Caco-2 (cell line): ENCODE results near the gene SH3BGRL2. TPM values are rescaled to one million over a fixed set of nuclear protein-coding genes. Genes with fewer than 3 reads are reported as not detected.

Source experiments
- BruUV-seq: library from RNA; stranded (reverse); fragments of 400-500 nt; replicated peaks from 2 replicates; lab custom pipeline; 2021; lab: Mats Ljungman, UMichigan
- CTCF ChIA-PET: fragments of 300-600 bp; sonication (Branson Sonifier 250); formaldehyde crosslinking; loops from one replicate; lab custom pipeline; 2022; ENCODE audit warnings: antibody characterized with exemption; lab: Charles Lee
- POLR2A ChIA-PET: fragments of 300-600 bp; sonication (Branson Sonifier 250); formaldehyde crosslinking; loops from one replicate; lab custom pipeline; 2022; ENCODE audit warnings: antibody characterized with exemption; lab: Charles Lee
- DNase-seq, 2 experiments: peaks; one replicate each; pipeline versions ENCODE4 v3.0.0 to v3.0.0-alpha.2; 2020 to 2022
- H3K27me3 ChIP-seq: replicated peaks from 2 replicates; pipeline ENCODE4 v1.6.0; 2011; ENCODE audit warnings: low read length; ENCODE audit not compliant: control insufficient read depth, insufficient read depth
- H3K36me3 ChIP-seq: 2 replicates; pipeline ENCODE4 v1.5.1; 2011; ENCODE audit warnings: low read length; ENCODE audit not compliant: control insufficient read depth, insufficient read depth
- H3K4me1 ChIP-seq: fragments of 250-450 bp; sonication (Bioruptor Pico); 2 replicates; pipeline ENCODE4 v1.5.1; 2020; ENCODE audit warnings: mild to moderate bottlenecking
- H3K4me3 ChIP-seq: 2 replicates; pipeline ENCODE4 v1.5.1; 2011; ENCODE audit warnings: low read depth, mild to moderate bottlenecking, control low read depth, low read length
- H3K9me3 ChIP-seq: fragments of 250-450 bp; sonication (Bioruptor Pico); 2 replicates; pipeline ENCODE4 v1.5.1; 2020; ENCODE audit warnings: mild to moderate bottlenecking, moderate library complexity
- H3K27ac Mint-ChIP-seq: one replicate; pipeline ENCODE4 v1.8.0; 2022; ENCODE audit warnings: mixed read lengths; ENCODE audit not compliant: unreplicated experiment
- H3K27me3 Mint-ChIP-seq: one replicate; pipeline ENCODE4 v1.8.0; 2022; ENCODE audit warnings: mixed read lengths; ENCODE audit not compliant: insufficient read depth, unreplicated experiment
- H3K36me3 Mint-ChIP-seq: one replicate; pipeline ENCODE4 v1.8.0; 2022; ENCODE audit warnings: mild to moderate bottlenecking, mixed read lengths; ENCODE audit not compliant: insufficient read depth, unreplicated experiment
- H3K4me1 Mint-ChIP-seq: one replicate; pipeline ENCODE4 v1.8.0; 2022; ENCODE audit warnings: low read depth, mixed read lengths; ENCODE audit not compliant: unreplicated experiment
- H3K4me3 Mint-ChIP-seq: one replicate; pipeline ENCODE4 v1.8.0; 2022; ENCODE audit warnings: mild to moderate bottlenecking, moderate library complexity, mixed read lengths; ENCODE audit not compliant: unreplicated experiment
- H3K9me3 Mint-ChIP-seq: one replicate; pipeline ENCODE4 v1.8.0; 2022; ENCODE audit warnings: mixed read lengths; ENCODE audit not compliant: unreplicated experiment
- intact Hi-C: fragments of 100-400 bp; cut with micrococcal nuclease; formaldehyde crosslinking; loops from one replicate; pipeline ENCODE4 v1.10.0; 2022; ENCODE audit not compliant: unreplicated experiment
- total RNA-seq: library from RNA; stranded (reverse); gene quantifications from 2 replicates; pipeline ENCODE4 v1.2.3, GENCODE V29; 2022
- TF ChIP-seq, protein P1 (sequence below), 2 experiments: fragments of 200-600 bp in 1 of 2; IDR thresholded peaks; 1 replicate in 1 of 2; 2 replicates in 1 of 2; pipeline versions ENCODE4 v1.5.1 to v1.8.0; 2011 to 2022; ENCODE audit warnings: antibody characterized with exemption in 1 of 2, control low read depth in 1 of 2, inconsistent platforms in 1 of 2, low read depth in 1 of 2, low read length in 1 of 2, mild to moderate bottlenecking in 1 of 2, moderate library complexity in 1 of 2; ENCODE audit not compliant: insufficient read depth in 1 of 2, severe bottlenecking in 1 of 2, unreplicated experiment in 1 of 2

Gene SH3BGRL2
- total RNA-seq, 1 experiment from 2014 or later: 102 TPM

DNA sequence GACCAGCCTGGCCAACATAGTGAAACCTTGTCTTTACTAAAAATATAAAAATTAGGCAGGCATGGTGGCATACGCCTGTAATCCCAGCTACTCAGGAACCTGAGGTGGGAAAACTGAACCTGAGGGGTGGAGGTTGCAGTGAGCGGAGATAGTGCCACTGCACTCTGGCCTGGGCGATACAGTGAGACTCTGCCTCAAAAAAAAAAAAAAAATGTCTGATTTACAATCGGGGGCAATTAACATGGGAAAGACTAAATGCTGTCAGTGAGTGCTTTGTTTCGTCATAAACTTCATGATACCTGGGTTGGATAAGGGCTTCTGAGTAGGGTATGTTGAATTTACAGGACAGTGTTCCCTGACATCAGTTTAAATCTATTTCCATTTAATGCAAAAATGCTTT lies 8.0 kb upstream of the SH3BGRL2 start:
- Histone ChIP-seq H3K4me1 (peaks cover 13% of the 10 kb centered on the region), H3K9me3 (no peaks in the 10 kb centered on the region), H3K36me3 (no peaks in the 10 kb centered on the region), H3K27me3 (no peaks in the 10 kb centered on the region), H3K4me3 (no peak overlapping the region)
- Mint-ChIP-seq H3K4me1 (peaks cover 18% of the 10 kb centered on the region), H3K27ac (no peak overlapping the region), H3K4me3 (no peak overlapping the region), H3K27me3 (no peaks in the 10 kb centered on the region), H3K9me3 (no peaks in the 10 kb centered on the region), H3K36me3 (no peaks in the 10 kb centered on the region)
- CTCF ChIA-PET: no interaction called here
- TF ChIP-seq, protein P1, sequence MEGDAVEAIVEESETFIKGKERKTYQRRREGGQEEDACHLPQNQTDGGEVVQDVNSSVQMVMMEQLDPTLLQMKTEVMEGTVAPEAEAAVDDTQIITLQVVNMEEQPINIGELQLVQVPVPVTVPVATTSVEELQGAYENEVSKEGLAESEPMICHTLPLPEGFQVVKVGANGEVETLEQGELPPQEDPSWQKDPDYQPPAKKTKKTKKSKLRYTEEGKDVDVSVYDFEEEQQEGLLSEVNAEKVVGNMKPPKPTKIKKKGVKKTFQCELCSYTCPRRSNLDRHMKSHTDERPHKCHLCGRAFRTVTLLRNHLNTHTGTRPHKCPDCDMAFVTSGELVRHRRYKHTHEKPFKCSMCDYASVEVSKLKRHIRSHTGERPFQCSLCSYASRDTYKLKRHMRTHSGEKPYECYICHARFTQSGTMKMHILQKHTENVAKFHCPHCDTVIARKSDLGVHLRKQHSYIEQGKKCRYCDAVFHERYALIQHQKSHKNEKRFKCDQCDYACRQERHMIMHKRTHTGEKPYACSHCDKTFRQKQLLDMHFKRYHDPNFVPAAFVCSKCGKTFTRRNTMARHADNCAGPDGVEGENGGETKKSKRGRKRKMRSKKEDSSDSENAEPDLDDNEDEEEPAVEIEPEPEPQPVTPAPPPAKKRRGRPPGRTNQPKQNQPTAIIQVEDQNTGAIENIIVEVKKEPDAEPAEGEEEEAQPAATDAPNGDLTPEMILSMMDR (IDR thresholded peaks at IDR 0.05; ENCODE audit: insufficient read depth in 1 of 2, low read depth in 1 of 2, low read length in 1 of 2, severe bottlenecking in 1 of 2, unreplicated experiment in 1 of 2): no peak
- POLR2A ChIA-PET: interaction anchor here (1.3 kb wide), 1 partner anchor 8 kb away, joined by 4 read pairs; the partner anchor contains the start of gene SH3BGRL2
- intact Hi-C loops: no loop called here
- BruUV-seq: no TSS peak
- no peak for DNase-seq

DNA sequence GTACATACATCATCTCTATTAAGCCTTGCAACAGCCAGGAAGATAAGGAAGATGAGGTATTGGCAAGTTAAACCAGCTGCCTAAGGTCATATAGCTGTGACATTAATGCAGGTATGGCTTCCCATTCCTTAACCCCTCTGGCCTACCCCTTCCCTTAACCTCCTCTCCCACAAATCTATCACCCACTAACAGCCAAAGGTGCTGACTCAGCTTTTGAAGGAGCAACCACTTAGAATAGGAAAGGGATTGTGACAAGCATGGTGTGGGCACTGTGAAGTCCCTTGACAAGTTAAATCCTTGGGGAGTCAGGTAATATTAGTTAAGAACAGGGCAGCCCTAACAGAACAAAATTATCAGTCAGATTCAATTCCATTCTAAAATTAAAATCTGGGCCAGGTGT lies 5.4 kb upstream of the SH3BGRL2 start:
- Histone ChIP-seq H3K9me3 (no peaks in the 10 kb centered on the region), H3K4me1 (peaks cover 33% of the 10 kb centered on the region), H3K4me3 (no peak overlapping the region), H3K27me3 (no peaks in the 10 kb centered on the region), H3K36me3 (no peaks in the 10 kb centered on the region; the same call in 1 of the 2 replicates)
- POLR2A ChIA-PET: no interaction called here
- no peak overlapping the region for H3K27ac Mint-ChIP-seq
- no peak for DNase-seq
- CTCF ChIA-PET: no interaction called here
- no TSS peak for BruUV-seq
- TF ChIP-seq, protein P1 (IDR thresholded peaks at IDR 0.05; ENCODE audit: insufficient read depth in 1 of 2, low read depth in 1 of 2, low read length in 1 of 2, severe bottlenecking in 1 of 2, unreplicated experiment in 1 of 2): no peak
- no peaks in the 10 kb centered on the region for H3K27me3 Mint-ChIP-seq
- no peak overlapping the region for H3K4me3 Mint-ChIP-seq
- H3K9me3 Mint-ChIP-seq: no peaks in the 10 kb centered on the region
- intact Hi-C loops: no loop called here
- peaks cover 31% of the 10 kb centered on the region for H3K4me1 Mint-ChIP-seq
- H3K36me3 Mint-ChIP-seq: peaks cover under 1% of the 10 kb centered on the region

DNA sequence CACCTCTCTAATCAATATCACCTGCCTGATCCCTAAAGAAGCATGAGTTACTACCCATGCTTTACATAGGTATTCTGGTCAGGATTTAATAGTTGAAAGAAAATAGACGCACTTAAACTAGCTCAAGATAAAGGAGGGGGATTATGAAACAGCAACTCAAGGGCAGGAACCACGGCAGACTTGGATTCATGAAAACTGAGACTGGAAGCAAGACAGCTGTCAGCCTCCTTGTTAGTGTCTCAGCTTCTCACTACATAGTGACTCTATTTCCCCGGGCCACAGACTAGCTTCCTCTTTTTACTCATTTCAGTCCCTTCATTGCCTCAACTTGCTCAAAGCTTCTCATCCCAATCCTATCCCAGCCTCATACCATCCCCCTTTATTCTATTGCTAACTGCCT lies 4.3 kb upstream of the SH3BGRL2 start:
- BruUV-seq: no TSS peak
- CTCF ChIA-PET: no interaction called here
- H3K27me3 Mint-ChIP-seq: no peaks in the 10 kb centered on the region
- peaks cover 12% of the 10 kb centered on the region for H3K36me3 Mint-ChIP-seq
- intact Hi-C loops: no loop called here
- TF ChIP-seq, protein P1 (IDR thresholded peaks at IDR 0.05; ENCODE audit: insufficient read depth in 1 of 2, low read depth in 1 of 2, low read length in 1 of 2, severe bottlenecking in 1 of 2, unreplicated experiment in 1 of 2): no peak
- peaks cover 30% of the 10 kb centered on the region for H3K4me1 ChIP-seq
- POLR2A ChIA-PET: no interaction called here
- no peaks in the 10 kb centered on the region for H3K27me3 ChIP-seq
- no peaks in the 10 kb centered on the region for H3K9me3 ChIP-seq
- no peak overlapping the region for H3K4me3 ChIP-seq
- peaks cover 27% of the 10 kb centered on the region for H3K4me1 Mint-ChIP-seq
- H3K36me3 ChIP-seq: no peaks in the 10 kb centered on the region; the same call in 1 of the 2 replicates
- H3K9me3 Mint-ChIP-seq: no peaks in the 10 kb centered on the region
- no peak for DNase-seq
- H3K27ac Mint-ChIP-seq: no peak overlapping the region
- H3K4me3 Mint-ChIP-seq: no peak overlapping the region
